ENCODE measurements around the gene SDK2.

GRCh38 chr17:73476890-73477350, 167.3 kb downstream of the SDK2 start:
- TF ChIP-seq ZNF707 (tag by site-specific recombination; IDR thresholded peaks at IDR 0.05) (no peak), CTCF (tag by site-specific recombination; IDR thresholded peaks at IDR 0.05) (no peak), KLF8 (tag by site-specific recombination; IDR thresholded peaks at IDR 0.05) (no peak)
- TF ChIP-seq, protein P1, sequence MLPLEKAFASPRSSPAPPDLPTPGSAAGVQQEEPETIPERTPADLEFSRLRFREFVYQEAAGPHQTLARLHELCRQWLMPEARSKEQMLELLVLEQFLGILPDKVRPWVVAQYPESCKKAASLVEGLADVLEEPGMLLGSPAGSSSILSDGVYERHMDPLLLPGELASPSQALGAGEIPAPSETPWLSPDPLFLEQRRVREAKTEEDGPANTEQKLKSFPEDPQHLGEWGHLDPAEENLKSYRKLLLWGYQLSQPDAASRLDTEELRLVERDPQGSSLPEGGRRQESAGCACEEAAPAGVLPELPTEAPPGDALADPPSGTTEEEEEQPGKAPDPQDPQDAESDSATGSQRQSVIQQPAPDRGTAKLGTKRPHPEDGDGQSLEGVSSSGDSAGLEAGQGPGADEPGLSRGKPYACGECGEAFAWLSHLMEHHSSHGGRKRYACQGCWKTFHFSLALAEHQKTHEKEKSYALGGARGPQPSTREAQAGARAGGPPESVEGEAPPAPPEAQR (tag by site-specific recombination; IDR thresholded peaks at IDR 0.05), result no peak
